HepG2 (cell line): ENCODE measurements around the gene PBX4. TPM values are rescaled to one million over a fixed set of nuclear protein-coding genes. Genes with fewer than 3 reads are reported as not detected.

ENCODE experiments used
- ATAC-seq: fragments of 200-7000 bp; cut with Tn5 transposase; 3 replicates; pipeline ENCODE4 v1.9.1; 2020; ENCODE audit warnings: mild to moderate bottlenecking, moderate library complexity
- BruUV-seq: library from RNA; stranded (reverse); fragments of 400-500 nt; replicated peaks from 2 replicates; lab custom pipeline; 2021; lab: Mats Ljungman, UMichigan
- CTCF ChIA-PET: fragments of 300-600 bp; formaldehyde crosslinking; extraction: SDS; loops from one replicate; lab custom pipeline; 2021; ENCODE audit warnings: low total read pairs, inconsistent platforms, low intra/inter-chr PET ratio; lab: Yijun Ruan, JAX
- POLR2A ChIA-PET: fragments of 350-600 bp; sonication (Branson Sonifier 250); formaldehyde crosslinking; loops from one replicate; lab custom pipeline; 2020; ENCODE audit warnings: antibody characterized with exemption, inconsistent platforms; lab: Yijun Ruan, JAX
- DNase-seq: peaks from one replicate; pipeline ENCODE4 v3.0.0-alpha.2; 2015; ENCODE audit warnings: low spot score
- FAIRE-seq: peaks from 3 replicates; lab custom pipeline; 2011; peaks lifted over from hg19 to GRCh38; lab: Jason Lieb, UNC
- H2AFZ ChIP-seq: one replicate; pipeline ENCODE4 v1.6.1; 2011; ENCODE audit warnings: low read length, inconsistent platforms
- H3K27ac ChIP-seq: fragments of 300-600 bp; 3 replicates; pipeline ENCODE4 v1.8.0; 2011; ENCODE audit warnings: mixed run types, mild to moderate bottlenecking, mixed read lengths, low read length, inconsistent platforms; ENCODE audit not compliant: insufficient read depth; ENCODE audit errors: extremely low read length
- H3K27me3 ChIP-seq, 2 experiments: fragments of 200-600 bp in 1 of 2; 2 replicates in 1 of 2; 3 replicates in 1 of 2; pipeline versions ENCODE4 v1.6.0 to v1.8.0; 2011; ENCODE audit warnings: low read length in 2 of 2, mild to moderate bottlenecking in 2 of 2, moderate library complexity in 2 of 2, inconsistent platforms in 1 of 2; ENCODE audit not compliant: insufficient read depth in 2 of 2, control insufficient read depth in 1 of 2
- H3K36me3 ChIP-seq, 2 experiments: fragments of 200-600 bp in 1 of 2; replicated peaks in 1 of 2; 2 replicates in 1 of 2; 3 replicates in 1 of 2; pipeline versions ENCODE4 v1.5.1 to v1.8.0; 2011; ENCODE audit warnings: low read length in 2 of 2, inconsistent platforms in 1 of 2; ENCODE audit not compliant: insufficient read depth in 2 of 2, control insufficient read depth in 1 of 2
- H3K4me1 ChIP-seq: 2 replicates; pipeline ENCODE4 v1.5.1; 2012; ENCODE audit warnings: low read length, inconsistent platforms; ENCODE audit not compliant: insufficient read depth
- H3K4me2 ChIP-seq: 2 replicates; pipeline ENCODE4 v1.6.0; 2011; ENCODE audit warnings: low read depth, low read length, inconsistent platforms
- H3K4me3 ChIP-seq, 3 experiments: fragments of 200-600 bp in 1 of 3; sonication (generic), shearing (Covaris generic) in 1 of 3; replicated peaks in 1 of 3; 2 replicates each; pipeline ENCODE4 v1.5.1; 2011 to 2016; ENCODE audit warnings: low read length in 3 of 3, inconsistent platforms in 2 of 3, low read depth in 2 of 3, mild to moderate bottlenecking in 2 of 3, control low read depth in 1 of 3, mixed read lengths in 1 of 3; ENCODE audit not compliant: insufficient read depth in 1 of 3
- H3K79me2 ChIP-seq: one replicate; pipeline ENCODE4 v1.6.1; 2011; ENCODE audit warnings: low read length, inconsistent platforms; ENCODE audit not compliant: insufficient read depth
- H3K9ac ChIP-seq: 2 replicates; pipeline ENCODE4 v1.6.0; 2011; ENCODE audit warnings: mild to moderate bottlenecking, low read depth, low read length, inconsistent platforms; ENCODE audit not compliant: insufficient read depth
- H3K9me3 ChIP-seq: 2 replicates; pipeline ENCODE4 v1.5.1; 2012; ENCODE audit warnings: mild to moderate bottlenecking, low read length
- H4K20me1 ChIP-seq: 2 replicates; pipeline ENCODE4 v1.6.0; 2011; ENCODE audit warnings: inconsistent platforms, mild to moderate bottlenecking, low read length, moderate library complexity; ENCODE audit not compliant: insufficient read depth
- CREM ChIP-seq, 2 experiments: sonication (generic) in 1 of 2; formaldehyde crosslinking in 1 of 2; IDR thresholded peaks; 2 replicates each; pipeline versions ENCODE4 v1.4.0 to v1.6.1; 2016 to 2020; ENCODE audit warnings: antibody characterized with exemption in 1 of 2, mild to moderate bottlenecking in 1 of 2, missing genetic modification reagents in 1 of 2
- ELF4 ChIP-seq: sonication (generic); formaldehyde crosslinking; IDR thresholded peaks from 2 replicates; pipeline ENCODE4 v1.5.0; 2020; ENCODE audit warnings: missing genetic modification reagents, mild to moderate bottlenecking, moderate library complexity, borderline replicate concordance
- KAT8 ChIP-seq: IDR thresholded peaks from 2 replicates; pipeline ENCODE4 v1.6.1; 2016; ENCODE audit warnings: missing genetic modification reagents, missing compliant biosample characterization
- PHF21A ChIP-seq: sonication (generic); formaldehyde crosslinking; IDR thresholded peaks from 2 replicates; pipeline ENCODE4 v1.5.0; 2020; ENCODE audit warnings: mild to moderate bottlenecking, missing genetic modification reagents
- PITX1 ChIP-seq: sonication (generic); formaldehyde crosslinking; IDR thresholded peaks from 2 replicates; pipeline ENCODE4 v1.5.1; 2020; ENCODE audit warnings: mild to moderate bottlenecking, missing genetic modification reagents
- REL ChIP-seq: sonication (generic); formaldehyde crosslinking; conservative IDR thresholded peaks from 2 replicates; pipeline ENCODE4 v1.8.0; 2022; ENCODE audit warnings: mild to moderate bottlenecking, missing genetic modification reagents, moderate library complexity
- SP140L ChIP-seq: sonication (generic); formaldehyde crosslinking; IDR thresholded peaks from 2 replicates; pipeline ENCODE4 v1.4.0; 2020; ENCODE audit warnings: missing genetic modification reagents, borderline replicate concordance
- TEAD3 ChIP-seq: optimal IDR thresholded peaks from 2 replicates; pipeline ENCODE3; 2016; ENCODE audit warnings: borderline replicate concordance
- whole genome bisulfite sequencing: methylation state at CpG from one replicate; pipeline ENCODE4 v1.1.6; 2017; ENCODE audit warnings: low lambda C conversion rate; 5-methylcytosine and 5-hydroxymethylcytosine counted together
- in situ Hi-C: cut with HindIII; loops from 2 replicates; pipeline ENCODE4 v1.10.0; 2017; ENCODE audit warnings: low pct_unique_long_range_greater_than_20kb; ENCODE audit not compliant: extremely low pct_ligation_motif_present
- intact Hi-C: fragments of 100-400 bp; cut with micrococcal nuclease; formaldehyde crosslinking; loops from one replicate; pipeline ENCODE4 v1.10.0; 2022; ENCODE audit not compliant: unreplicated experiment
- polyA plus RNA-seq, 8 experiments: library from polyadenylated mRNA; depleted of rRNA in 3 of 8; stranded (reverse) in 7 of 8; unstranded in 1 of 8; fragments of >200 nt; fragmentation: Illumina TruSeq in 4 of 8; extraction: Trizol in 4 of 8; gene quantifications; 2 replicates each; pipeline versions ENCODE4 v1.2.1 to v1.2.3, GENCODE V29; 2011 to 2016; ENCODE audit warnings: low read depth in 4 of 8, missing spikeins in 1 of 8, mixed read lengths in 1 of 8; ENCODE audit not compliant: insufficient read depth in 1 of 8
- total RNA-seq, 5 experiments: library from RNA; depleted of rRNA; stranded (reverse); fragments of >200 nt; fragmentation: Illumina TruSeq; extraction: Trizol; gene quantifications; 2 replicates each; pipeline ENCODE4 v1.2.3, GENCODE V29; 2016; ENCODE audit warnings: low read depth in 1 of 5
- TF ChIP-seq, protein P1 (sequence below): sonication (generic); formaldehyde crosslinking; IDR thresholded peaks from 2 replicates; pipeline ENCODE4 v1.8.0; 2022; ENCODE audit warnings: mild to moderate bottlenecking, missing genetic modification reagents; ENCODE audit not compliant: insufficient replicate concordance
- TF ChIP-seq, protein P2 (sequence below): sonication (generic); formaldehyde crosslinking; IDR thresholded peaks from 2 replicates; pipeline ENCODE4 v1.5.1; 2020; ENCODE audit warnings: mild to moderate bottlenecking, missing genetic modification reagents, moderate library complexity

Gene PBX4
- total and polyA plus RNA-seq, 2 of the 13 experiments (the other 11 are each of a cell fraction or from before 2014, with no cell fraction given), result not detected

DNA sequence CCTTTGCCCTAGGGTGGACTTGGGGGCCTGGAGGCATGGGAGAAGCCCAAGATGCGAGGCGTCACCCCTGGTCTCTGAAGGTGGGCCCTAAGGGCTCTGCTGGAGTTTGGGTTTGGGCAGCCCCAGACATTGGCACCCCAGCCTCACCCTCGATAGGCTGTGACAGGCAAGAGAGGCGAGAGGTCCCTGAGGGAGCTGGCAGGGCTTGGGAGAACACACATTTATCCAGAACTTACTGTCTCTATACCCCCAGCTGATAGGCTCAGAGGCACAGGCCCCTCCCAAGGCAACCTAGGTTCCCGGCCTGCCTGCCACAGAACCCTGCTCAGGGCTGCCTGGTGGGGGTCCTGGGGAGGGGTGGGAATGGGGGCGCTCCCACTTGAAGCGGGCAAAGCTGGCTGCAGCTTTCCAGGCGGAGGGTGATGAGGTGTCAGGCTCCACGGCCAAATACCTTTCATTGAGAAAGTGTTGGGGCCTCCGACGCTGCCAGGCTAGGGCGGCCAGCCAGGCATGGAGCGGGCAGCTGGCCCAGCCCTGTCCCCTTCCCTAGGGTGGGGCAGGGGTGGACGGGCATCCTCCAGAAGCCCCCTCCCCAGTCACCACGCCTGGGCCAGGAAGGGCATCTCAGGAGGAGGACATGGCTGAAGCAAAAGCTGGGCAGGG, 70.7 kb downstream of the PBX4 start (continued):
- TF ChIP-seq, protein P1, sequence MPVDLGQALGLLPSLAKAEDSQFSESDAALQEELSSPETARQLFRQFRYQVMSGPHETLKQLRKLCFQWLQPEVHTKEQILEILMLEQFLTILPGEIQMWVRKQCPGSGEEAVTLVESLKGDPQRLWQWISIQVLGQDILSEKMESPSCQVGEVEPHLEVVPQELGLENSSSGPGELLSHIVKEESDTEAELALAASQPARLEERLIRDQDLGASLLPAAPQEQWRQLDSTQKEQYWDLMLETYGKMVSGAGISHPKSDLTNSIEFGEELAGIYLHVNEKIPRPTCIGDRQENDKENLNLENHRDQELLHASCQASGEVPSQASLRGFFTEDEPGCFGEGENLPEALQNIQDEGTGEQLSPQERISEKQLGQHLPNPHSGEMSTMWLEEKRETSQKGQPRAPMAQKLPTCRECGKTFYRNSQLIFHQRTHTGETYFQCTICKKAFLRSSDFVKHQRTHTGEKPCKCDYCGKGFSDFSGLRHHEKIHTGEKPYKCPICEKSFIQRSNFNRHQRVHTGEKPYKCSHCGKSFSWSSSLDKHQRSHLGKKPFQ (CRISPR knock-in tag), result no peak
- TF ChIP-seq KAT8, result no peak

DNA sequence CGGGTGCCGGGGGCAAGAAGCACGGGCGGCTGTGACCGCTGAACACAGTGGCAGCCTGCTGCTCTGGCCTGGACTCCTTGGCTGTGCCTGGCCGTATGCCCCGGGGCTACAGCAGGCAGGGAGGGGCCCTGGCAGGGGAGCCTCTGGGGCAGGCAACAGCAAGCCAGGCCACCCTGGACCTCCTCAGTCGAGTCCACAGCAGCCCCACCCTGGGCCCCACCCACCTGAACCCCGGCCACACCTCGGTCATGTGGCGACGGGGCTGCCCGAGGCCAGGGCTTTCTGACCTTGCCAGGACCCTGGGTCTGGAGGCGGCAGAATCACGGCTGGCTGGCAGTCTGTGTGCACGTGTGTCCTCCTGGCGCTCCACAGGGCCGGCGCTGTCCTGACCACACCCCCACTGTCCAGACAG, 71.7 kb downstream of the PBX4 start:
- no peaks in the 10 kb centered on the region for H3K36me3 ChIP-seq
- no peaks in the 10 kb centered on the region for H4K20me1 ChIP-seq
- no peak overlapping the region for H2AFZ ChIP-seq
- intact Hi-C loops (no loop called here), in situ Hi-C loops (loop anchor here (25.0 kb wide), 1 partner anchor 416 kb away; no protein-coding TSS in a partner anchor)
- no TSS peak for BruUV-seq
- ChIA-PET POLR2A (no interaction called here), CTCF (no interaction called here)
- DNase-seq, result no peak
- peak; percentile 29 for ATAC-seq
- no peak for TF ChIP-seq SP140L (CRISPR knock-in tag)
- TF ChIP-seq CREM (IDR thresholded peaks at IDR 0.05), result no peak
- no peak for TF ChIP-seq CREM (CRISPR knock-in tag; IDR thresholded peaks at IDR 0.05)
- no peak for TF ChIP-seq REL (CRISPR knock-in tag)
- TF ChIP-seq PITX1, result no peak
- no peak for TF ChIP-seq ELF4
- no peak for TF ChIP-seq TEAD3
- TF ChIP-seq, protein P2, sequence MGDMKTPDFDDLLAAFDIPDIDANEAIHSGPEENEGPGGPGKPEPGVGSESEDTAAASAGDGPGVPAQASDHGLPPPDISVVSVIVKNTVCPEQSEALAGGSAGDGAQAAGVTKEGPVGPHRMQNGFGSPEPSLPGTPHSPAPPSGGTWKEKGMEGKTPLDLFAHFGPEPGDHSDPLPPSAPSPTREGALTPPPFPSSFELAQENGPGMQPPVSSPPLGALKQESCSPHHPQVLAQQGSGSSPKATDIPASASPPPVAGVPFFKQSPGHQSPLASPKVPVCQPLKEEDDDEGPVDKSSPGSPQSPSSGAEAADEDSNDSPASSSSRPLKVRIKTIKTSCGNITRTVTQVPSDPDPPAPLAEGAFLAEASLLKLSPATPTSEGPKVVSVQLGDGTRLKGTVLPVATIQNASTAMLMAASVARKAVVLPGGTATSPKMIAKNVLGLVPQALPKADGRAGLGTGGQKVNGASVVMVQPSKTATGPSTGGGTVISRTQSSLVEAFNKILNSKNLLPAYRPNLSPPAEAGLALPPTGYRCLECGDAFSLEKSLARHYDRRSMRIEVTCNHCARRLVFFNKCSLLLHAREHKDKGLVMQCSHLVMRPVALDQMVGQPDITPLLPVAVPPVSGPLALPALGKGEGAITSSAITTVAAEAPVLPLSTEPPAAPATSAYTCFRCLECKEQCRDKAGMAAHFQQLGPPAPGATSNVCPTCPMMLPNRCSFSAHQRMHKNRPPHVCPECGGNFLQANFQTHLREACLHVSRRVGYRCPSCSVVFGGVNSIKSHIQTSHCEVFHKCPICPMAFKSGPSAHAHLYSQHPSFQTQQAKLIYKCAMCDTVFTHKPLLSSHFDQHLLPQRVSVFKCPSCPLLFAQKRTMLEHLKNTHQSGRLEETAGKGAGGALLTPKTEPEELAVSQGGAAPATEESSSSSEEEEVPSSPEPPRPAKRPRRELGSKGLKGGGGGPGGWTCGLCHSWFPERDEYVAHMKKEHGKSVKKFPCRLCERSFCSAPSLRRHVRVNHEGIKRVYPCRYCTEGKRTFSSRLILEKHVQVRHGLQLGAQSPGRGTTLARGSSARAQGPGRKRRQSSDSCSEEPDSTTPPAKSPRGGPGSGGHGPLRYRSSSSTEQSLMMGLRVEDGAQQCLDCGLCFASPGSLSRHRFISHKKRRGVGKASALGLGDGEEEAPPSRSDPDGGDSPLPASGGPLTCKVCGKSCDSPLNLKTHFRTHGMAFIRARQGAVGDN, result peak; percentile 24; the same call in 1 of the 2 replicates
- TF ChIP-seq PHF21A (CRISPR knock-in tag), result no peak
- no peaks in the 10 kb centered on the region for H3K9me3 ChIP-seq
- no peak overlapping the region for H3K27ac ChIP-seq
- no peak overlapping the region; the same call in 1 of the 2 replicates for H3K4me2 ChIP-seq
- H3K4me1 ChIP-seq, result no peaks in the 10 kb centered on the region
- H3K79me2 ChIP-seq, result no peaks in the 10 kb centered on the region
- no peak for FAIRE-seq
- WGBS, result 20% methylated on average over 1 of the region's 19 CpGs
- H3K9ac ChIP-seq, result no peak overlapping the region
- no peak overlapping the region for H3K4me3 ChIP-seq
- H3K27me3 ChIP-seq, result peaks cover 5 to 58% of the 10 kb centered on the region in 2 experiments; a peak in 4 of 5 replicates
